GM18502 (cell line): ENCODE results near the gene CD40LG.

ENCODE experiments used
- ATAC-seq: cut with Tn5 transposase; IDR thresholded peaks from one replicate; pipeline ENCODE4 v1.9.1; 2021; ENCODE audit warnings: mild to moderate bottlenecking; ENCODE audit not compliant: unreplicated experiment, poor library complexity

CD40LG gene

DNA sequence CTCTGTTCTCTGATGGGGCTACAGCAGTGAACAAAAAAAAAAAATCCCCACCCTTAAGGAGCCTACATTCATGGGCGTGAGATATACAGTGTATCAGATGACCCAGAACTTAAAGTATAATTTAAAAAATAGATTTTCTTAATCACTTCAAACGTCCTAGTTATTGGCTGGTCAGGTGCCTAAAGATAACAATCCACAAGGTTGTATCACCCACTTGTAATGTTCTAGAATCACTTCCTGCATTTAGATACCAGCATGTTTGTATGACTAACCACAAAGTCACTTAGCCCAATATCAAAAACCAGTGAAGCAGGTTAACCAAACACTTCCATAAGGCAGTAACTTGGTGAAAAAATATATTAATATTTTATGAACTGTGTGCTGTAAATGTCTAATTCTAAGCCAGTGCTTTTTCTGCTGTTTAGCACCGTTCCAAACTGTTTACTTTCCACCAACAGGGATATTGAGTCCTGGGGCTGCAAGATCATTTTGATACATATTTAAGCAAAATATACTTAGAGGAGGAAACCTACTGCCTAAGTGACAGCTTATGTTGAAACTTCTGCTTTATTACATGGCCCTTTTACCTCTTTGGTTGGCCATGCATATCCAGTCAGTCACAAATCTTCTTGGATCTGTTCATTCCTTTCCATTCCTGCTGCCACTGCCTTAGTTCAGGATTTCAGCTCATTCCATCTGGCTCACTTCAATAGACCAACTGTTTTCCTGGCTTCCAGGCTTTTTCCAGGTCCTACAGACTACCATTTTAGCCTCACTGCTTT, 43.3 kb downstream of the CD40LG start:
- ATAC-seq: no peak

DNA sequence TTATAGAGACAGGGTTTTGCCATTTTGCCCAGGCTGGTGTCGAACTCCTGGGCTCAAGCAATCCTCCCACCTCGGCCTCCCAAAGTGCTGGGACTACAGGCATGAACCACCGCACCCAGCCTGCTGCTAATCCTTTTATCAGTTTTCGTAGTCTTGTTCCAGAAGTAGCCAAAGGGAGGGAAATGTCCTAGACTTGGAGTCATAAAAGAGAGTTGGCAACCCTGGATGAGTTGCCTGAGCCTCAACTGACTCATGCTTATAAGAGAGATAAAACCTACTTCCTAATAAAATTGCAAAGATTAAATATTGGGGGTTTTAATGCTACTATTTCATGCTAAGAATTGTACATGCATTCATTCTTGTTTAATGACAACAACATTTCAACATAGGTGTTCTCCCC, 44.3 kb downstream of the CD40LG start:
- ATAC-seq: no peak

DNA sequence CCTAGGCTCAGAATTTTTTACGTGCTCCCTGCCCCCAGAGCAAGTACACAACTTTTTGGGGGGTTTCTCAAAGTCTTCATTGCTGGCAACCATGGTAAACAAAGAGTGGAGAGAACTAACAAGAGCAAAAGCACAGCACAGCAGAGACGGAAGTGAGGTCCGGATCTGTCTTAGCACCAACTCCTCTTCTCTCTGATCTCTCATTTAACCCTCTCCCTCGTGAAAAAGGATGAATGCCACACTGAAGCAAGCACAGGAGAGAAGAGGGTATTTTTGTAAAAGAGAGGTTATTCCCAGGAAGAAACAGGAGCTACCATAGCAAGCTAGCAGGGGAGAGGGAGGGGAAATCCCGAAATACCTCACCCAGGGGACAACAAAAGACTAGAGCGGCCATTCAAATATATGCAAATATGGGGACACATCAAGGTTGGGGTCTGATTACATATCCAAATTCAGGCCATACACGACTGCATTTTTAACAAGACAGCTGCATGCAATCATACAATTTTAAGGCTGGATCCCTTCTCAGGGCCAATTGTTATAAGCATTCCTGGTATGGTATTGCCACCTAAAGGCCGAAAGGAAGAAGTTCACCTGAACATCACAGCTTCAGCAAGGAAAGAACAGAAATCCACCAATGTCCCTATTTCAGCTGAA, 46.6 kb downstream of the CD40LG start:
- ATAC-seq: peak; percentile 68

DNA sequence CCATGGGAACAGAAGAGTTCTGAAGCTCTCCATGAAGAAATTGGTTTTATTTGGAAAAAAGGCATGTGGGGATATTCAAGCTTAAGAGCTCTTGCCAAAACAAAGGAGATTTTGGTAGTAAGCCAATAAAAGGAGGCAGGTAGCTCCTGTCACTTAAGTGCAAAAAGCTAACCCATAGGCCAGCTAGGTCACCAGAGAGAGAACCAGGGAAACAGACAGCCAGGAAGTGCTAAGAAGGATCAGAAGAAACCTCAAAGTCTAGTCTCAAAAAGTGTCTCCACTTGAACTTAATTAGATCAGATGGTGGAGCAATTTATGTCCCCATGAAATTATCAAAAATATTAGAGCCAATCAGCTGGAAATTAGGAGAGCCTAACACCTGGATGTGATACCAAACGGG, 49.2 kb downstream of the CD40LG start:
- ATAC-seq: no peak

DNA sequence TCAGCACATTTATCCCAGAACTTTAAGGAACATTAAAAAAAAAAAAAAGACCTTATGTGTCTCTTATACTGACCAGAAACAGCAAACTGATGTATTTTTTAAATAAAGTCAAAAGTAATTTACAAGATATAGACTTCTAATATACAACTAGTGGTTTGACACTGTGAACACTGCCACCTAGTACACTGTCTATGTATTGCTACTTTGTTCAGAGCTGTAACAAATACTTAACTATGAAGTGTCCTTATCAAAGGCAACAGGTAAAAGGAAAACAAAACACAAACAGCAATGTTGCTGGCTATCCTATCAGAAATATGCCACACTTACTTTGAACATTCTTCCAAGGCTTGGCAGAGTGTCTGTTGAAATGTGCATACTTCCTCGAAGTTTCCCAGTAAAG, 60.4 kb downstream of the CD40LG start:
- peak; percentile 42 for ATAC-seq
